Liver (tissue), 9 donors: Measurements from ENCODE around the gene LSM7. TPM values are rescaled to one million over a fixed set of nuclear protein-coding genes. Genes with fewer than 3 reads are reported as not detected.

Experiments used
- DNase-seq: peaks from one replicate; pipeline ENCODE4 v3.0.0-alpha.2; 2017; ENCODE audit warnings: low spot score
- H3K27ac ChIP-seq, 2 donors: one replicate each; pipeline ENCODE4 v1.7.0; 2013; ENCODE audit warnings: inconsistent platforms in 2 of 2, low read length in 2 of 2, control low read depth in 1 of 2, low read depth in 1 of 2, mild to moderate bottlenecking in 1 of 2
- H3K27me3 ChIP-seq, 4 donors: one replicate each; pipeline versions ENCODE4 v1.6.1 to v1.7.0; 2013; ENCODE audit warnings: low read length in 3 of 4, inconsistent platforms in 1 of 4, mild to moderate bottlenecking in 1 of 4, moderate library complexity in 1 of 4; ENCODE audit not compliant: control insufficient read depth in 4 of 4, insufficient read depth in 4 of 4
- H3K36me3 ChIP-seq, 4 donors: one replicate each; pipeline versions ENCODE4 v1.6.1 to v1.7.0; 2013; ENCODE audit warnings: low read length in 3 of 4, mild to moderate bottlenecking in 3 of 4, low read depth in 1 of 4, moderate library complexity in 1 of 4; ENCODE audit not compliant: control insufficient read depth in 4 of 4, insufficient read depth in 3 of 4
- H3K4me1 ChIP-seq, 4 donors: one replicate each; pipeline versions ENCODE4 v1.6.1 to v1.7.0; 2013; ENCODE audit warnings: low read length in 3 of 4, mild to moderate bottlenecking in 3 of 4, moderate library complexity in 1 of 4; ENCODE audit not compliant: control insufficient read depth in 4 of 4, insufficient read depth in 4 of 4
- H3K4me3 ChIP-seq, 3 donors: one replicate each; pipeline versions ENCODE4 v1.6.1 to v1.7.0; 2013; ENCODE audit warnings: low read length in 3 of 3, control low read depth in 1 of 3, low read depth in 1 of 3, mild to moderate bottlenecking in 1 of 3
- H3K9ac ChIP-seq, 2 donors: one replicate each; pipeline ENCODE4 v1.7.0; 2013; ENCODE audit warnings: low read length in 2 of 2, mild to moderate bottlenecking in 2 of 2, moderate library complexity in 2 of 2, control low read depth in 1 of 2, low read depth in 1 of 2
- H3K9me3 ChIP-seq, 4 donors: one replicate each; pipeline versions ENCODE4 v1.6.1 to v1.7.0; 2013; ENCODE audit warnings: low read length in 3 of 4; ENCODE audit not compliant: control insufficient read depth in 4 of 4
- EGR1 ChIP-seq, 2 donors: IDR thresholded peaks; 2 replicates each; pipeline ENCODE4 v1.6.1; 2016 to 2018; ENCODE audit warnings: antibody characterized with exemption in 2 of 2, low read depth in 2 of 2
- FOXA1 ChIP-seq: IDR thresholded peaks from 2 replicates; pipeline ENCODE4 v1.6.1; 2016; ENCODE audit warnings: antibody characterized with exemption
- FOXA2 ChIP-seq: IDR thresholded peaks from 2 replicates; pipeline ENCODE4 v1.6.1; 2016; ENCODE audit warnings: antibody characterized with exemption
- HNF4A ChIP-seq, 2 donors: conservative IDR thresholded peaks; 2 replicates each; pipeline ENCODE4 v1.6.1; 2016; ENCODE audit warnings: antibody characterized with exemption in 2 of 2, mild to moderate bottlenecking in 2 of 2
- HNF4G ChIP-seq: IDR thresholded peaks from 2 replicates; pipeline ENCODE4 v1.6.1; 2016; ENCODE audit warnings: antibody characterized with exemption
- JUND ChIP-seq, 2 donors: IDR thresholded peaks; 2 replicates each; pipeline ENCODE4 v1.6.1; 2016; ENCODE audit warnings: antibody characterized with exemption in 2 of 2
- NR2F2 ChIP-seq: IDR thresholded peaks from 2 replicates; pipeline ENCODE4 v1.6.1; 2016; ENCODE audit warnings: antibody characterized with exemption
- RAD21 ChIP-seq, 2 donors: IDR thresholded peaks; 2 replicates each; pipeline ENCODE4 v1.6.1; 2016; ENCODE audit warnings: antibody characterized with exemption in 2 of 2, mild to moderate bottlenecking in 2 of 2
- RXRA ChIP-seq, 2 donors: IDR thresholded peaks; 2 replicates each; pipeline ENCODE4 v1.6.1; 2017 to 2018; ENCODE audit warnings: antibody characterized with exemption in 2 of 2, mild to moderate bottlenecking in 1 of 2
- SP1 ChIP-seq: IDR thresholded peaks from 2 replicates; pipeline ENCODE4 v1.6.1; 2018; ENCODE audit warnings: antibody characterized with exemption, mild to moderate bottlenecking
- TAF1 ChIP-seq: conservative IDR thresholded peaks from 2 replicates; pipeline ENCODE4 v1.6.1; 2016; ENCODE audit warnings: antibody characterized with exemption, mild to moderate bottlenecking
- YY1 ChIP-seq: IDR thresholded peaks from 2 replicates; pipeline ENCODE4 v1.6.1; 2016; ENCODE audit warnings: antibody characterized with exemption, mild to moderate bottlenecking
- WGBS: extraction: QIAGEN DNeasy Blood & Tissue Kit; methylation state at CpG from one replicate; pipeline ENCODE4 v1.1.7; 2013; 5-methylcytosine and 5-hydroxymethylcytosine counted together
- polyA plus RNA-seq, 2 donors: library from polyadenylated mRNA; stranded (reverse) in 1 of 2; unstranded in 1 of 2; fragments of 200-250 nt in 1 of 2; fragments of >200 nt in 1 of 2; fragmentation: Nextera tagmentation in 1 of 2; extraction: Ambion mirVana in 1 of 2; gene quantifications; one replicate each; pipeline versions ENCODE4 v1.2.1 to v1.2.3, GENCODE V29; 2013 to 2015
- total RNA-seq, 2 donors: library from RNA; depleted of rRNA; stranded (reverse); fragments of >200 nt; gene quantifications; one replicate each; pipeline ENCODE4 v1.2.3, GENCODE V29; 2014
- TF ChIP-seq, protein P1 (sequence below): IDR thresholded peaks from 2 replicates; pipeline ENCODE4 v1.6.1; 2016; ENCODE audit warnings: antibody characterized with exemption
- TF ChIP-seq, protein P2 (sequence below): IDR thresholded peaks from 2 replicates; pipeline ENCODE4 v1.6.1; 2016; ENCODE audit warnings: antibody characterized with exemption, mild to moderate bottlenecking
- TF ChIP-seq, protein P3 (sequence below): IDR thresholded peaks from 2 replicates; pipeline ENCODE4 v1.6.1; 2016; ENCODE audit warnings: antibody characterized with exemption
- TF ChIP-seq, protein P4 (sequence below): fragments of 150-350 bp; IDR thresholded peaks from 2 replicates; pipeline ENCODE4 v1.5.1; 2017; ENCODE audit warnings: improper control_type of control experiment, low read depth, low read length; ENCODE audit not compliant: missing input control
- donor health status: healthy.
- donor health status: healthy.
- donor health status: healthy.
- donor health status: healthy.
- donor health status: healthy.

The LSM7 gene
- total and polyA plus RNA-seq, 4 donors, result 23.6 to 59.9 (median 38.5) TPM

DNA sequence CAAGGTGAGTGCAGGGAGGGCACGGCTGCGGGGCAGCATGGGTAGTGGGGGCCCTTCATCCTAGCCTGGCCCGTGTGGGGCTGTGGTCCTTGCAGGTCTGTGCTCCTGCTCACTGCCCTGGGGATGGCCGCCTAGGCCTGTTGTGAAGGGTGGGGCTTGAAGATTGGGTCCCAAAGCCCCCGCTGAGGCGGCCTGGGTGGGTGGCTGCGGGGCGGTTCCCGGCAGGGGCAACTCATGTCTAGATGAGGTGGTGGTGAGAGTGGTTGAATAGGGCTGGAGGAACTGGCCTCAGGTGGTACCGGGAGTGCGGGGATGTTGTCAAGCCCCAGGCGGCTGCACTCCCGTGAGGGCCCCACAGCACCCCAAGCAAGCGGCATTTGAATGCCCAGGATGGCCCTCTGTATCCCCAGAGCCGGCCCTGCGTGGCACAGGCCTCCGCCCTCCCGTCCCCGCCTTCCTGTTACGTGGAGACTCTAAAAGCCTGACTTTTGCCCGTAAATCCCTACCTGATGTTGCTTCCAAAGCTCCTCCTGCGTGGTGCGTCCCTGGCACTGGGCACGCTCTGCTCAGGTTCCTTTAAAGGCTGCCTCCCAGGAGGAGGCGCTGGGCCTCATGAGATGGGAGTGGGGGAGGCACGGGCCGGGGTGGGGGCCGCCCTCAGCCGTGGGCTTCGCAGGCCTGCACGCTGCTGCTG is 15.1 kb upstream of the LSM7 start:
- Histone ChIP-seq H3K36me3 (peaks cover 0 to 26% (median 4%) of the 10 kb centered on the region in 4 donors), H3K27ac (no peak overlapping the region), H3K9ac (no peak overlapping the region), H3K4me1 (no peaks in the 10 kb centered on the region), H3K27me3 (no peaks in the 10 kb centered on the region), H3K9me3 (no peaks in the 10 kb centered on the region), H3K4me3 (no peak overlapping the region)
- no peak for DNase-seq
- 96% methylated on average over 31 of the region's 31 CpGs for WGBS
- TF ChIP-seq FOXA1, result no peak
- TF ChIP-seq RAD21 (IDR thresholded peaks at IDR 0.05), result no peak
- no peak for TF ChIP-seq JUND (IDR thresholded peaks at IDR 0.05)
- no peak for TF ChIP-seq FOXA2
- TF ChIP-seq TAF1, result no peak
- no peak for TF ChIP-seq HNF4G
- TF ChIP-seq, protein P1, sequence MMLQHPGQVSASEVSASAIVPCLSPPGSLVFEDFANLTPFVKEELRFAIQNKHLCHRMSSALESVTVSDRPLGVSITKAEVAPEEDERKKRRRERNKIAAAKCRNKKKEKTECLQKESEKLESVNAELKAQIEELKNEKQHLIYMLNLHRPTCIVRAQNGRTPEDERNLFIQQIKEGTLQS, result no peak
- TF ChIP-seq YY1, result no peak
- no peak for TF ChIP-seq HNF4A (conservative IDR thresholded peaks at IDR 0.05)
- TF ChIP-seq, protein P2, sequence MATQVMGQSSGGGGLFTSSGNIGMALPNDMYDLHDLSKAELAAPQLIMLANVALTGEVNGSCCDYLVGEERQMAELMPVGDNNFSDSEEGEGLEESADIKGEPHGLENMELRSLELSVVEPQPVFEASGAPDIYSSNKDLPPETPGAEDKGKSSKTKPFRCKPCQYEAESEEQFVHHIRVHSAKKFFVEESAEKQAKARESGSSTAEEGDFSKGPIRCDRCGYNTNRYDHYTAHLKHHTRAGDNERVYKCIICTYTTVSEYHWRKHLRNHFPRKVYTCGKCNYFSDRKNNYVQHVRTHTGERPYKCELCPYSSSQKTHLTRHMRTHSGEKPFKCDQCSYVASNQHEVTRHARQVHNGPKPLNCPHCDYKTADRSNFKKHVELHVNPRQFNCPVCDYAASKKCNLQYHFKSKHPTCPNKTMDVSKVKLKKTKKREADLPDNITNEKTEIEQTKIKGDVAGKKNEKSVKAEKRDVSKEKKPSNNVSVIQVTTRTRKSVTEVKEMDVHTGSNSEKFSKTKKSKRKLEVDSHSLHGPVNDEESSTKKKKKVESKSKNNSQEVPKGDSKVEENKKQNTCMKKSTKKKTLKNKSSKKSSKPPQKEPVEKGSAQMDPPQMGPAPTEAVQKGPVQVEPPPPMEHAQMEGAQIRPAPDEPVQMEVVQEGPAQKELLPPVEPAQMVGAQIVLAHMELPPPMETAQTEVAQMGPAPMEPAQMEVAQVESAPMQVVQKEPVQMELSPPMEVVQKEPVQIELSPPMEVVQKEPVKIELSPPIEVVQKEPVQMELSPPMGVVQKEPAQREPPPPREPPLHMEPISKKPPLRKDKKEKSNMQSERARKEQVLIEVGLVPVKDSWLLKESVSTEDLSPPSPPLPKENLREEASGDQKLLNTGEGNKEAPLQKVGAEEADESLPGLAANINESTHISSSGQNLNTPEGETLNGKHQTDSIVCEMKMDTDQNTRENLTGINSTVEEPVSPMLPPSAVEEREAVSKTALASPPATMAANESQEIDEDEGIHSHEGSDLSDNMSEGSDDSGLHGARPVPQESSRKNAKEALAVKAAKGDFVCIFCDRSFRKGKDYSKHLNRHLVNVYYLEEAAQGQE, result no peak
- TF ChIP-seq, protein P3, sequence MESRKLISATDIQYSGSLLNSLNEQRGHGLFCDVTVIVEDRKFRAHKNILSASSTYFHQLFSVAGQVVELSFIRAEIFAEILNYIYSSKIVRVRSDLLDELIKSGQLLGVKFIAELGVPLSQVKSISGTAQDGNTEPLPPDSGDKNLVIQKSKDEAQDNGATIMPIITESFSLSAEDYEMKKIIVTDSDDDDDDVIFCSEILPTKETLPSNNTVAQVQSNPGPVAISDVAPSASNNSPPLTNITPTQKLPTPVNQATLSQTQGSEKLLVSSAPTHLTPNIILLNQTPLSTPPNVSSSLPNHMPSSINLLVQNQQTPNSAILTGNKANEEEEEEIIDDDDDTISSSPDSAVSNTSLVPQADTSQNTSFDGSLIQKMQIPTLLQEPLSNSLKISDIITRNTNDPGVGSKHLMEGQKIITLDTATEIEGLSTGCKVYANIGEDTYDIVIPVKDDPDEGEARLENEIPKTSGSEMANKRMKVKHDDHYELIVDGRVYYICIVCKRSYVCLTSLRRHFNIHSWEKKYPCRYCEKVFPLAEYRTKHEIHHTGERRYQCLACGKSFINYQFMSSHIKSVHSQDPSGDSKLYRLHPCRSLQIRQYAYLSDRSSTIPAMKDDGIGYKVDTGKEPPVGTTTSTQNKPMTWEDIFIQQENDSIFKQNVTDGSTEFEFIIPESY, result no peak
- TF ChIP-seq NR2F2, result no peak
- no peak for TF ChIP-seq SP1
- no peak for TF ChIP-seq RXRA (IDR thresholded peaks at IDR 0.05)

DNA sequence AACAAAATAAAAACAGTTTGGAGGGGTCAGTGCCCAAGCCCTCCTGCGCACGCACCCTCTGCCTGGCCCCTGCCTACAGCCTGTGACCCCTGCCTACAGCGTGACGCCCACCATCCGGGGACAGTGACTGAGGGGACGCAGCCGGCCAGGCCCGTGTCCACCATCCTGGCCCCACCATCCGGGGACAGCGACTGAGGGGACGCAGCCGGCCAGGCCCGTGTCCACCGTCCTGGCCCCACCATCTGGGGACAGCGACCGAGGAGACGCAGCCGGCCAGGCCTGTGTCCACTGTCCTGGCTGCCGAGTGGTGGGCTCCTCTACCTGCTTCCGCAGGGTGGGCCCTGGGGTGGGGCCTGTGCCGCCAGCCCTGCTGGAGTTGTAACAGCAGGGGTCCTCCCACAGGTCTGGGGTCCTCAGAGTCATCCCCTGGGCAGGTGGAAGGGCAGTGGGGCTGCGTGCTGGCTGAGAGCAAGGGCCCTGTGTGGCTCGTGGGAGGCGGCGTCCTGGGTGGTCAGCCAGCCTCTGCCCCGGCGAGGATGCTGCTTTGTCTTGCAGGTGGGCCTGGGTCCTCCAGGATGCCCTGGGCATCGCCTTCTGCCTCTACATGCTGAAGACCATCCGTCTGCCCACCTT is 14.4 kb upstream of the LSM7 start:
- no peak for TF ChIP-seq FOXA2
- TF ChIP-seq, protein P4, sequence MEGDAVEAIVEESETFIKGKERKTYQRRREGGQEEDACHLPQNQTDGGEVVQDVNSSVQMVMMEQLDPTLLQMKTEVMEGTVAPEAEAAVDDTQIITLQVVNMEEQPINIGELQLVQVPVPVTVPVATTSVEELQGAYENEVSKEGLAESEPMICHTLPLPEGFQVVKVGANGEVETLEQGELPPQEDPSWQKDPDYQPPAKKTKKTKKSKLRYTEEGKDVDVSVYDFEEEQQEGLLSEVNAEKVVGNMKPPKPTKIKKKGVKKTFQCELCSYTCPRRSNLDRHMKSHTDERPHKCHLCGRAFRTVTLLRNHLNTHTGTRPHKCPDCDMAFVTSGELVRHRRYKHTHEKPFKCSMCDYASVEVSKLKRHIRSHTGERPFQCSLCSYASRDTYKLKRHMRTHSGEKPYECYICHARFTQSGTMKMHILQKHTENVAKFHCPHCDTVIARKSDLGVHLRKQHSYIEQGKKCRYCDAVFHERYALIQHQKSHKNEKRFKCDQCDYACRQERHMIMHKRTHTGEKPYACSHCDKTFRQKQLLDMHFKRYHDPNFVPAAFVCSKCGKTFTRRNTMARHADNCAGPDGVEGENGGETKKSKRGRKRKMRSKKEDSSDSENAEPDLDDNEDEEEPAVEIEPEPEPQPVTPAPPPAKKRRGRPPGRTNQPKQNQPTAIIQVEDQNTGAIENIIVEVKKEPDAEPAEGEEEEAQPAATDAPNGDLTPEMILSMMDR, result no peak
- no peak for TF ChIP-seq NR2F2
- TF ChIP-seq EGR1 (IDR thresholded peaks at IDR 0.05; ENCODE audit: low read depth in 2 of 2), result no peak
- no peak for TF ChIP-seq RXRA (IDR thresholded peaks at IDR 0.05)
- TF ChIP-seq, protein P1, result no peak
- no peak for TF ChIP-seq HNF4G
- no peak for TF ChIP-seq HNF4A (conservative IDR thresholded peaks at IDR 0.05)
- TF ChIP-seq, protein P2, result no peak
- TF ChIP-seq, protein P3, result no peak
- TF ChIP-seq RAD21 (IDR thresholded peaks at IDR 0.05), result no peak
- TF ChIP-seq JUND (IDR thresholded peaks at IDR 0.05), result no peak
- no peak for TF ChIP-seq FOXA1
- TF ChIP-seq YY1, result no peak
- no peak for TF ChIP-seq TAF1
- Histone ChIP-seq H3K9ac (no peak overlapping the region), H3K9me3 (no peaks in the 10 kb centered on the region), H3K4me3 (no peak overlapping the region), H3K36me3 (peaks cover 0 to 24% (median 4%) of the 10 kb centered on the region in 4 donors), H3K27ac (no peak overlapping the region), H3K4me1 (no peaks in the 10 kb centered on the region), H3K27me3 (no peaks in the 10 kb centered on the region)
- DNase-seq, result no peak
- 97% methylated on average over 29 of the region's 29 CpGs for WGBS
